Stimulated activated CD4-positive, alpha-beta T cell treated with anti-CD3 and anti-CD28 coated beads, Interleukin-4, amount 100 ng/mL, for 4 hours (primary cell): ENCODE measurements around the gene ALPI.
"Not testable (repeated sequence)": the region's sequence is repeated elsewhere in the genome, so short reads cannot be mapped to it uniquely, and the experiment has no call there.

ENCODE experiments used
- DNase-seq, 2 experiments: peaks; one replicate each; pipeline ENCODE4 v3.0.0-alpha.2; 2020

ALPI gene

GRCh38 chr2:232443669-232444408 is 12.1 kb upstream of the ALPI start:
- DNase-seq = not testable (repeated sequence)

GRCh38 chr2:232444409-232445148 is 11.4 kb upstream of the ALPI start:
- peak; percentile 67 for DNase-seq

DNA sequence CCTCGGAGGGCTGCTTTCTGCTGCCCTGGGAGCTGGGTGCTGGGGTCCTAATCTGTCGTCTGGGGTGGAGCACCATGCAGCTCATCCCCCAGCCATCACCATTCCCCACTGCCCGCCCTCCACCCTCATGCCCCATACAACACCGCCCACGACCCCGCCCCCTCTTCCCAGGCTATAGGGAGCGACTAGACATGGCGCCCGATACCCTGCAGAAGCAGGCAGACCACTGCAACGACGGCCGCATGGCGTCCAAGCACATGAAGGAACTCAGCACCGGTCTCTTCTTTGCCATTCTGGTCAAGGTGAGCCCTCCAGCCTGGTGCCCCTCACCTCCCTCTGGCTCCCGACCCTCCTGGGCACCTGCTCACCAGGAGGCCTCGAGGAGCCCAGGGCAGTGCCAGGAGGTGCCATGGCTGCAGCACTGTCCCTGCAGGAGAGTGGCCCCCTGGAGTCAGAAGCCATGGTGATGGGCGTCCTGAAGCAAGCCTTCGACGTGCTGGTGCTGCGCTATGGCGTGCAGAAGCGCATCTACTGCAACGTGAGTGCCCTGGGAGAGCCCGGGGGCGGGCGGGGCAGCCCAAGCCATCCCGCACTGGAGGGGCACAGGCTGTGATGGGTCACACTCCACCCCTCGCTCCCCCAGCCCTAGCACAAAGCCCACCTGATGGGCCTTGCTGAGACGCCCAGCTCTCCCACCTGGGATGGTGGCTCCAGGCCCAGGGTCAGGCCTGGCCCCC is 10.6 kb upstream of the ALPI start:
- DNase-seq = not testable (repeated sequence)

GRCh38 chr2:232446266-232446777 is 9.6 kb upstream of the ALPI start:
- DNase-seq = not testable (repeated sequence)

DNA sequence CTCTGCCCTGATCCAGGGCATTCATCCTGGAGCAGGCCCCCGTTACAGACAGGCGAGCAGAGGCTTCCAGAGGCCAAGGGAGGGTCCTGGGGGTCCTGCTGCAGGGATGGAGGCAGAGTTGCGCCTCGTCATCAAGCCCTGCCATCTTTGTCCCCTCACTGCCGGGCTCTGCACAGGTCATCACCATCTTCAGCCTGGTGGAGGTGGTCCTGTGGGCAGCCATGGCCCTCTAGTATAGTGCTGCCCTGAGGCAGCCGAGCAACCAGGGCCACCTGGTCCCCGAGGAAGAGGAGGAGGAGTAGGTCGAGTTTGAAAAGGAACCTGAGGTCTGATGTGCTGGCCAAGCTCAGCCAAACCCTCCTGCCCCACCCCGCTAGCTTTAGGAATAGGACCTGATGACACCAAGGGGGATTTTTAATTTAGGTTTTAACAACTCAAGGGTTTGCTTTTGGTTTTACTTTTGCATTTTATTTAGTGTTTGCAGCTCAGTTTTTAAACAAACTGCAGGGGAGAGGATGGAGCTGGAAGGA is 8.8 kb upstream of the ALPI start:
- no peak for DNase-seq

- DNase-seq = no peak
These were observed 8.2 kb upstream of the ALPI start for GRCh38 chr2:232447638-232448303.

GRCh38 chr2:232448304-232448690 is 7.7 kb upstream of the ALPI start:
- no peak for DNase-seq

DNA sequence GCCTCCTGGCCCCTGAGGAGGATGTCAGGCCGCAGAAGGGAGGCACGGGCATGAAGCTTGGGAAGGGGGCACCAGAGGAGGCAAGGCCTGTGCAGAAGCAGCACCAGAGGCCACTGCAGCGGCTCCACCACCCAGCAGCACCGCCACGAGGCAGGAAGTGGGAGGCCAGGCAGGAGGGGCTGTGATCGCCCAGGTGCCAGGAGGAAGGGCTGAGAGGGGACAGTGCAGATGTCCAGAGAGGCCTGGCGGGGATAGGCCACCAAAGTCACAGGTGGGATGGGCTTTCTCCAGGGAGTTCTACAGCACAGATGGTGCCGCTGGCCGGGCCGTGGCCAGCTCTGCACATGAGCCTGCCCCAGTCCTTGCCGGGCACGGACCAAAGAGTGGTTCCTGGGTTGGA is 6.0 kb upstream of the ALPI start:
- DNase-seq = no peak

DNA sequence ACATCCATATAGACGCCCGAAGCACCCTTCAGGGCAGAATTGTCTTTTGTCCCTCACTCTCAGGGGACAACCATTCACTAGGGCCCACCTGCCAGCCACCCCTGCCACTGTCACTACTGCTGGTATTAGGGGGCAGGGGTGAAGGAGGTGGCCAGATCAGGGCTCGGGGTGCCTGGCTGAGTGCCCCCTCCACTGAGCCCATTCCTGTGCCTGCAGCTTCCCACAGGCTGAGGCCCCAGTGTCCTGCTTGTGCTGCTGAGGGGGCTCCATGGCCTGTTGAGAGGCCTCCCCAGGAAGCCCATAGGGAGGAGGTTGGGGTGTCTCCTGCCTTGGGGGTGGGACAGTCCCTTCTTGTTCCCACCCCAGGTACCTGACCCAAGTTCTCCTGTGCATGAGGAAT is 4.3 kb upstream of the ALPI start:
- DNase-seq = not testable (repeated sequence)

- no peak for DNase-seq
These were observed 1.3 kb upstream of the ALPI start for GRCh38 chr2:232454630-232455029.

GRCh38 chr2:232456296-232457120 is 555 bp downstream of the ALPI start:
- no peak for DNase-seq

- DNase-seq = no peak
These were observed 1.4 kb downstream of the ALPI start for GRCh38 chr2:232457121-232458011.

- DNase-seq = no peak
These were observed 2.2 kb downstream of the ALPI start for GRCh38 chr2:232458051-232458660.

DNA sequence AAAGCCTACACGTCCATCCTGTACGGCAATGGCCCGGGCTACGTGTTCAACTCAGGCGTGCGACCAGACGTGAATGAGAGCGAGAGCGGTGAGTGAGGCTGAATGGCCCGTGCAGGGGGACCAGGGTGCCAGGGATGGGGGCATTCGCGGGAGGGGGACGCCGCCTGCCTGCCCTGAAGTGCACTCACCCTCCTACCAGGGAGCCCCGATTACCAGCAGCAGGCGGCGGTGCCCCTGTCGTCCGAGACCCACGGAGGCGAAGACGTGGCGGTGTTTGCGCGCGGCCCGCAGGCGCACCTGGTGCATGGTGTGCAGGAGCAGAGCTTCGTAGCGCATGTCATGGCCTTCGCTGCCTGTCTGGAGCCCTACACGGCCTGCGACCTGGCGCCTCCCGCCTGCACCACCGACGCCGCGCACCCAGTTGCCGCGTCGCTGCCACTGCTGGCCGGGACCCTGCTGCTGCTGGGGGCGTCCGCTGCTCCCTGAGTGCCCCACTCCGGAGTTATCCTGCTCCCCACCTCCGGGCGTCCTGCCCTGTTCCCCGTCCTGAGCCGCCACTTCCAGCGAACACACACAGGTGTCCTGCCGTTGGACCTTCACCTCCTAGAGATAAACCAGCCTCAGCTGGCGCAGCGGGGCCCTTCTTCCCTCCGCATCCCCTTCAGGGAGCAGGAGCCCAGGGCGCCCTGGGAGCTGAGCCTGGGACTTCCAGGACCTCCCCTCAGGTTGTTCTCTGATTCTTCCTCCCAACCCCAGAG is 2.9 kb downstream of the ALPI start:
- DNase-seq = no peak

DNA sequence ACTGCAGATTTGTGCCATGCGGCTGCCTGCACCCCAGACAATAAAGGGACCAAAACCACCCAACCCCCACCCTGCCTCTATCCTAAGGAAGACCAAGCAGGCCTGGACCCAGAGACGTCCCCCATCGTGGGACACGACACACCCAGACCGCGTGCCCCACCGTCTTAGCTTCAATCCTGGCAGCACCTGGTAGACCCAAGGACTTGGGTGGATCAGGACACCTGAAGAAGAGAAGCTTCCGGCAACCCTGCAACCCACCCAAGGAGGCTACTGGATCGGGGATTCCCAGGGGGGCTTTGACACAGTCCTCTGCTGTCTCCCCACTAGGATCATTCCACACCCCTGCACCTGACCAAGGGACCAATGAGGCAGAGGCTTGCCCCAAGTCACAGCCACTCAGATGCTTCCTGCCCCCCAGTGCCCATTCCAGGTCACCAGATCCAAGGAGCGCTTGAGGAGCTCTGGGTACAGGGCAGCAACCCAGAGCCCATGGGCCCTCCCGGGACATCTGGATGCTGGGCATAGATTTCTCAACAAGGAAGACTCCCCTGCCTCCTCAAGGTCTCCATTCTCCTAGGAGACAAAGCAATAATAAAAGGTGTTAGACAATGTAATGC is 3.6 kb downstream of the ALPI start:
- DNase-seq = no peak

DNA sequence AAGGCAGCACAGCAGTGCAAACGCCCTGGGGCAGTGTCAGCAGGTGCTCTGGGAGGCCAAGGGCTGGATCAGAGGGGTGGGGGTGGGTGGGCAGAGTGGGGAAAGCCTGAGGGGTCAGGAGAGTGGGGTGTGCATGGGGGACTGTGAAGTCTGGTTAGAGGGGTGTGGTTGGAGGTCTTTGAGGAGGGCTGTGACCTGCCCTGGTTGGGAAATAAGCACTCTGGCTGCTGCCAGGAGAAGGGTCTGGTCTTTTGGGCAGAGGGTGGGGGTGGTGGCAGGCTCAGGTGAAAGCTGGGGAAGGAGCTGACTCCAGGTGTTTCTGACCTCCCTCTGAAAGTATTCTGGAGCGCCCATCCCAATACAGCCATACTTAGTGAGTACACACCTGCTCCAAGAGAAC is 4.2 kb downstream of the ALPI start:
- DNase-seq = no peak

GRCh38 chr2:232463701-232464543 is 8.0 kb downstream of the ALPI start:
- no peak for DNase-seq

- no peak for DNase-seq
These were observed 8.6 kb downstream of the ALPI start for GRCh38 chr2:232464544-232464885.
